Measurements from ENCODE around the gene SLC38A11.

The SLC38A11 gene

GRCh38 chr2:164852086-164852485 is 103.2 kb downstream of the SLC38A11 start:
- Histone ChIP-seq H3K9me3 (ENCODE audit: control insufficient read depth, insufficient read depth, low read length) (no peaks in the 10 kb centered on the region), H3K27ac (ENCODE audit: low read depth, low read length) (no peak overlapping the region), H3K36me3 (ENCODE audit: control insufficient read depth, insufficient read depth, low read length) (no peaks in the 10 kb centered on the region), H3K9ac (ENCODE audit: low read depth, low read length) (no peak overlapping the region), H3K27me3 (ENCODE audit: control insufficient read depth, insufficient read depth, low read length) (no peaks in the 10 kb centered on the region), H3K4me3 (ENCODE audit: low read depth, low read length) (no peak overlapping the region), H3K4me1 (ENCODE audit: control insufficient read depth, insufficient read depth, low read length) (no peaks in the 10 kb centered on the region)

GRCh38 chr2:164850235-164850634 is 105.1 kb downstream of the SLC38A11 start:
- H3K9me3 ChIP-seq (ENCODE audit: control insufficient read depth, insufficient read depth, low read length), result no peaks in the 10 kb centered on the region
- H3K27ac ChIP-seq (ENCODE audit: low read depth, low read length), result no peak overlapping the region
- no peak overlapping the region for H3K9ac ChIP-seq (ENCODE audit: low read depth, low read length)
- no peaks in the 10 kb centered on the region for H3K27me3 ChIP-seq (ENCODE audit: control insufficient read depth, insufficient read depth, low read length)
- H3K4me1 ChIP-seq (ENCODE audit: control insufficient read depth, insufficient read depth, low read length), result no peaks in the 10 kb centered on the region
- no peak overlapping the region for H3K4me3 ChIP-seq (ENCODE audit: low read depth, low read length)
- H3K36me3 ChIP-seq (ENCODE audit: control insufficient read depth, insufficient read depth, low read length), result no peaks in the 10 kb centered on the region

GRCh38 chr2:164849506-164849905 is 105.8 kb downstream of the SLC38A11 start:
- no peaks in the 10 kb centered on the region for H3K4me1 ChIP-seq (ENCODE audit: control insufficient read depth, insufficient read depth, low read length)
- H3K4me3 ChIP-seq (ENCODE audit: low read depth, low read length), result no peak overlapping the region
- H3K36me3 ChIP-seq (ENCODE audit: control insufficient read depth, insufficient read depth, low read length), result no peaks in the 10 kb centered on the region
- no peak overlapping the region for H3K9ac ChIP-seq (ENCODE audit: low read depth, low read length)
- no peak overlapping the region for H3K27ac ChIP-seq (ENCODE audit: low read depth, low read length)
- no peaks in the 10 kb centered on the region for H3K9me3 ChIP-seq (ENCODE audit: control insufficient read depth, insufficient read depth, low read length)
- H3K27me3 ChIP-seq (ENCODE audit: control insufficient read depth, insufficient read depth, low read length), result no peaks in the 10 kb centered on the region

GRCh38 chr2:164847981-164848741 is 107.2 kb downstream of the SLC38A11 start:
- peaks cover 5% of the 10 kb centered on the region; the same call in 1 of the 2 replicates for H3K4me1 ChIP-seq (ENCODE audit: control insufficient read depth, insufficient read depth, low read length)
- H3K36me3 ChIP-seq (ENCODE audit: control insufficient read depth, insufficient read depth, low read length), result no peaks in the 10 kb centered on the region
- H3K27me3 ChIP-seq (ENCODE audit: control insufficient read depth, insufficient read depth, low read length), result no peaks in the 10 kb centered on the region
- H3K9ac ChIP-seq (ENCODE audit: low read depth, low read length), result no peak overlapping the region
- H3K9me3 ChIP-seq (ENCODE audit: control insufficient read depth, insufficient read depth, low read length), result no peaks in the 10 kb centered on the region
- no peak overlapping the region for H3K4me3 ChIP-seq (ENCODE audit: low read depth, low read length)
- no peak overlapping the region for H3K27ac ChIP-seq (ENCODE audit: low read depth, low read length)

- Histone ChIP-seq H3K36me3 (ENCODE audit: control insufficient read depth, insufficient read depth, low read length) (no peaks in the 10 kb centered on the region), H3K27me3 (ENCODE audit: control insufficient read depth, insufficient read depth, low read length) (no peaks in the 10 kb centered on the region)
Observed at GRCh38 chr2:164847291-164847690, 108.0 kb downstream of the SLC38A11 start.

GRCh38 chr2:164846276-164846675 is 109.0 kb downstream of the SLC38A11 start:
- Histone ChIP-seq H3K27ac (ENCODE audit: low read depth, low read length) (no peak overlapping the region), H3K4me1 (ENCODE audit: control insufficient read depth, insufficient read depth, low read length) (peaks cover 10% of the 10 kb centered on the region; the same call in 1 of the 2 replicates), H3K9me3 (ENCODE audit: control insufficient read depth, insufficient read depth, low read length) (no peaks in the 10 kb centered on the region), H3K4me3 (ENCODE audit: low read depth, low read length) (no peak overlapping the region), H3K36me3 (ENCODE audit: control insufficient read depth, insufficient read depth, low read length) (no peaks in the 10 kb centered on the region), H3K9ac (ENCODE audit: low read depth, low read length) (no peak overlapping the region), H3K27me3 (ENCODE audit: control insufficient read depth, insufficient read depth, low read length) (no peaks in the 10 kb centered on the region)

More at GRCh38 chr2:164847291-164847690, 108.0 kb downstream of the SLC38A11 start:
- Histone ChIP-seq H3K4me1 (ENCODE audit: control insufficient read depth, insufficient read depth, low read length) (peaks cover 10% of the 10 kb centered on the region; the same call in 1 of the 2 replicates), H3K9ac (ENCODE audit: low read depth, low read length) (no peak overlapping the region), H3K27ac (ENCODE audit: low read depth, low read length) (no peak overlapping the region), H3K9me3 (ENCODE audit: control insufficient read depth, insufficient read depth, low read length) (no peaks in the 10 kb centered on the region), H3K4me3 (ENCODE audit: low read depth, low read length) (no peak overlapping the region)
